ENCODE measurements around the gene OR4B1.
"Not testable (repeated sequence)": the region's sequence is repeated elsewhere in the genome, so short reads cannot be mapped to it uniquely, and the experiment has no call there.

Gene OR4B1

GRCh38 chr11:48216510-48216909 is at the start of gene OR4B1:
Gene OR4B1, plus strand, starts transcription at chr11:48216810. Its CDS starts 0 bp downstream, at chr11:48216810.
- no peak for DNase-seq

- DNase-seq, result no peak
Measured at GRCh38 chr11:48167380-48167779, 49.2 kb upstream of the OR4B1 start.

- DNase-seq, result no peak
Measured at GRCh38 chr11:48168815-48169214, 47.8 kb upstream of the OR4B1 start.

- no peak for DNase-seq
Measured at GRCh38 chr11:48169259-48169658, 47.4 kb upstream of the OR4B1 start.

- DNase-seq, result no peak
Measured at GRCh38 chr11:48169717-48170116, 46.9 kb upstream of the OR4B1 start.

- no peak for DNase-seq
Measured at GRCh38 chr11:48170241-48171233, 46.1 kb upstream of the OR4B1 start.

- peak; percentile 5 to 43 (median 32) for DNase-seq
Measured at GRCh38 chr11:48172818-48173609, 43.6 kb upstream of the OR4B1 start.

GRCh38 chr11:48177661-48178060 is 38.9 kb upstream of the OR4B1 start:
- no peak for DNase-seq

- no peak for DNase-seq
Measured at GRCh38 chr11:48180627-48181026, 36.0 kb upstream of the OR4B1 start.

GRCh38 chr11:48182860-48183526 is 33.6 kb upstream of the OR4B1 start:
- no peak for DNase-seq

GRCh38 chr11:48184452-48184851 is 32.2 kb upstream of the OR4B1 start:
- DNase-seq, result no peak

- not testable (repeated sequence) for DNase-seq
Measured at GRCh38 chr11:48190906-48191654, 25.5 kb upstream of the OR4B1 start.

GRCh38 chr11:48193876-48194275 is 22.7 kb upstream of the OR4B1 start:
- DNase-seq, result no peak

GRCh38 chr11:48207881-48208280 is 8.7 kb upstream of the OR4B1 start:
- DNase-seq, result no peak

GRCh38 chr11:48210052-48210451 is 6.6 kb upstream of the OR4B1 start:
- DNase-seq, result no peak

GRCh38 chr11:48228761-48229160 is 12.2 kb downstream of the OR4B1 start:
- no peak for DNase-seq

- DNase-seq, result not testable (repeated sequence)
Measured at GRCh38 chr11:48230057-48230456, 13.4 kb downstream of the OR4B1 start.

- DNase-seq, result no peak
Measured at GRCh38 chr11:48237727-48238126, 21.1 kb downstream of the OR4B1 start.

- no peak for DNase-seq
Measured at GRCh38 chr11:48242501-48242900, 25.9 kb downstream of the OR4B1 start.

- no peak for DNase-seq
Measured at GRCh38 chr11:48244804-48245203, 28.2 kb downstream of the OR4B1 start, which contains the start of gene OR4X2. Gene OR4X2, plus strand, starts transcription at chr11:48245104. Its CDS starts 0 bp downstream, at chr11:48245104.

GRCh38 chr11:48248902-48249301 is 32.3 kb downstream of the OR4B1 start:
- DNase-seq, result no peak

- no peak for DNase-seq
Measured at GRCh38 chr11:48261600-48261999, 45.0 kb downstream of the OR4B1 start.
